ENCODE results near the gene RNF40.

RNF40 gene

GRCh38 chr16:30740364-30741251, 21.5 kb upstream of the RNF40 start:
- no peak for DNase-seq (ENCODE audit: low spot score)

- DNase-seq (ENCODE audit: low spot score), result no peak
Measured at GRCh38 chr16:30741461-30741914, 20.6 kb upstream of the RNF40 start.

GRCh38 chr16:30743716-30744115, 18.4 kb upstream of the RNF40 start:
- DNase-seq (ENCODE audit: low spot score), result no peak

GRCh38 chr16:30744183-30744582, 17.9 kb upstream of the RNF40 start:
- no peak for DNase-seq (ENCODE audit: low spot score)

GRCh38 chr16:30745082-30745481, 17.0 kb upstream of the RNF40 start:
- no peak for DNase-seq (ENCODE audit: low spot score)

GRCh38 chr16:30746638-30747175, 15.4 kb upstream of the RNF40 start:
- DNase-seq (ENCODE audit: low spot score), result no peak

GRCh38 chr16:30747331-30747730, 14.8 kb upstream of the RNF40 start:
- no peak for DNase-seq (ENCODE audit: low spot score)

GRCh38 chr16:30747799-30748633, 14.1 kb upstream of the RNF40 start, which contains the start of gene PHKG2:
PHKG2 (plus strand) TSS chr16:30748425; CDS start chr16:30748821, 396 bp downstream.
- peak; percentile 97 for DNase-seq (ENCODE audit: low spot score)

GRCh38 chr16:30748634-30749445, 13.3 kb upstream of the RNF40 start:
- no peak for DNase-seq (ENCODE audit: low spot score)

- no peak for DNase-seq (ENCODE audit: low spot score)
Measured at GRCh38 chr16:30750201-30750600, 11.9 kb upstream of the RNF40 start.

GRCh38 chr16:30750876-30751465, 11.2 kb upstream of the RNF40 start:
- DNase-seq (ENCODE audit: low spot score), result no peak

GRCh38 chr16:30753596-30753995, 8.5 kb upstream of the RNF40 start:
- no peak for DNase-seq (ENCODE audit: low spot score)

- no peak for DNase-seq (ENCODE audit: low spot score)
Measured at GRCh38 chr16:30755955-30756780, 6.0 kb upstream of the RNF40 start.

GRCh38 chr16:30756781-30757100, 5.4 kb upstream of the RNF40 start:
- DNase-seq (ENCODE audit: low spot score), result no peak

- DNase-seq (ENCODE audit: low spot score), result no peak
Measured at GRCh38 chr16:30757316-30757715, 4.8 kb upstream of the RNF40 start.

GRCh38 chr16:30758988-30759491, 3.1 kb upstream of the RNF40 start:
- DNase-seq (ENCODE audit: low spot score), result no peak

GRCh38 chr16:30760001-30760559, 2.0 kb upstream of the RNF40 start:
- no peak for DNase-seq (ENCODE audit: low spot score)

GRCh38 chr16:30760577-30761426, 1.3 kb upstream of the RNF40 start:
- no peak for DNase-seq (ENCODE audit: low spot score)

GRCh38 chr16:30761427-30761927, 645 bp upstream of the RNF40 start:
- DNase-seq (ENCODE audit: low spot score), result peak; percentile 36

All from CD4-positive, alpha-beta T cell treated with Interleukin-2 at 100 ng/mL for 4 hours (primary cell).